ENCODE measurements around the gene ZNF710.

The ZNF710 gene

GRCh38 chr15:90013503-90013937, 12.4 kb downstream of the ZNF710 start:
- DNase-seq (ENCODE audit: insufficient read length, low spot score) (no peak), FAIRE-seq (peak; percentile 23)
- no peak for TF ChIP-seq TAF1 (IDR thresholded peaks at IDR 0.05; ENCODE audit: low read depth, low read length)
- TF ChIP-seq POLR2A (IDR thresholded peaks at IDR 0.05; ENCODE audit: low read depth, low read length) = no peak
- TF ChIP-seq SPI1 (IDR thresholded peaks at IDR 0.05; ENCODE audit: low read depth, low read length) = peak; percentile 28; the same call in 1 of the 2 replicates

GRCh38 chr15:90015294-90015693, 14.2 kb downstream of the ZNF710 start:
- no peak for FAIRE-seq
- no peak for TF ChIP-seq POLR2A (IDR thresholded peaks at IDR 0.05; ENCODE audit: low read depth, low read length)
- no peak for TF ChIP-seq PAX5 (IDR thresholded peaks at IDR 0.05; ENCODE audit: insufficient read depth, low read length, severe bottlenecking)
- no peak for DNase-seq (ENCODE audit: insufficient read length, low spot score)

DNA sequence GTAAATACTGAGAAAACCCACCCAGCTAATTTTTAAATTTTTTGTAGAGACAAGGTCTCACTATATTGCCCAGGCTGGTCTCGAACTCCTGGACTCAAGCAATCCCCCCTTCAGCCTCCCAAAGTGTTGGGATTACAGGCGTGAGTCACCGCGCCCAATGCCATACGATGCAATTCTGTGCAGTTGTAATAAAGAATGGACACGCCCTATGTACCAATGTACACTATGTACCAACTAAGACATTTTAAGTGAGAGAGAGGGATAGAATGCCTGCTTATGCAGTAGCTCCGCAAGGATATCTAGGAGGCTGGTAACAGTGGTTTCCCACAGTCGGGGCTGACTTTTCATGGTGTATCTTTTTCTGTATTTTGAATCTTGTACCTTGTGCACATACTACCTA, 14.6 kb downstream of the ZNF710 start:
- DNase-seq (ENCODE audit: insufficient read length, low spot score) (no peak), FAIRE-seq (no peak)
- TF ChIP-seq TAF1 (IDR thresholded peaks at IDR 0.05; ENCODE audit: low read depth, low read length) (no peak), POU2F2 (IDR thresholded peaks at IDR 0.05; ENCODE audit: low read depth, low read length) (no peak), SPI1 (IDR thresholded peaks at IDR 0.05; ENCODE audit: low read depth, low read length) (no peak), POLR2AphosphoS5 (IDR thresholded peaks at IDR 0.05; ENCODE audit: low read depth, low read length) (no peak)

DNA sequence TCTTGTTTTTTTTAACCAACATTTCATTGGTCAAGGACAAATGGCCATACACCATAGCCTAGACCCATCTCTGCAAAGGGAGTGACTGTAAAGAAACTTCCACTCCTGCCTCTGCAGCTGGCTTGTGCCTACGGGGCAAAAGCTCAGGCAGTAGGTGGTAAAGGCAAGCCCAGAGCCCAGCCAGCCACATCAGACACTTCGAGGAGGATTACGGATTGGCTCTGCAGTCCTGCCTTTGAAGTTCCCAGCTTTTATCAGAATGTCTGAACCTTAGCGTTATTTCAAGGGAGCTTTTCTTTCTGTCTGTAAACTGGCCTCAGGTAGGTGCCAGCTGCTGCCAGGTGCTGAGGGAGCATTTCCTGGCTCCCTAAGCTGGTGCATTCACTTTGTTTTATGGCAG, 15.6 kb downstream of the ZNF710 start:
- no peak for TF ChIP-seq SPI1 (IDR thresholded peaks at IDR 0.05; ENCODE audit: low read depth, low read length)
- no peak for TF ChIP-seq POLR2AphosphoS5 (IDR thresholded peaks at IDR 0.05; ENCODE audit: low read depth, low read length)
- TF ChIP-seq POU2F2 (IDR thresholded peaks at IDR 0.05; ENCODE audit: low read depth, low read length) = no peak
- DNase-seq (ENCODE audit: insufficient read length, low spot score) (no peak), FAIRE-seq (no peak)

DNA sequence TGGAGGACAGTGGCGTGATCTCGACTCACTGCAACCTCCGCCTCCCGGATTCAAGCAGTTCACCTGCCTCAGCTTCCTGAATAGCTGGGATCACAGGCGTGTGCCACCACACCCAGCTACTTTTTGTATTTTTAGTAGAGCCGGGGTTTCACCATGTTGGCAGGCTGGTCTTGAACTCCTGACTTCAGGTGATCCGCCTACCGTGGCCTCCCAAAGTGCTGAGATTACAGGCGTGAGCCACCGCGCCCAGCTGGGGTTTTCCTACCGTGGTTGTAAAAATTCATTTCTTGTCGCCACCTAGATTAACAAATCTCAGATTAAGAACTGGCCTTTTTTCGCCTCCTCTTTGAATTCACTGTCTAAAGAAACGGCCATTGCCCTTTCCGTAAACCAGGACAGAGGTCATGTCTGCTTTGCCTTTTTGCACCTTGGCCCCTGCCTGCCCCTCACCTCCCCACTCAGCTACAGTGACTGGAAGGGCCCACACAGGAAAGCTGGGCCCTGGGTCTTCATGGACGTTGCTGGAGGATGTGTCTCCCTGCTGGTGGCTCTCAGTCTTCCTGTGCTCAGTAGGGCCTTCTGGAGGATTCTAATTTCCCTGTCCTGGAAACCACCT, 17.2 kb downstream of the ZNF710 start:
- TF ChIP-seq TAF1 (IDR thresholded peaks at IDR 0.05; ENCODE audit: low read depth, low read length) = no peak
- TF ChIP-seq POU2F2 (IDR thresholded peaks at IDR 0.05; ENCODE audit: low read depth, low read length) = no peak
- TF ChIP-seq PAX5 (IDR thresholded peaks at IDR 0.05; ENCODE audit: insufficient read depth, low read length, severe bottlenecking) = no peak
- TF ChIP-seq POLR2A (IDR thresholded peaks at IDR 0.05; ENCODE audit: low read depth, low read length) = no peak
- no peak for TF ChIP-seq POLR2AphosphoS5 (IDR thresholded peaks at IDR 0.05; ENCODE audit: low read depth, low read length)
- TF ChIP-seq SPI1 (IDR thresholded peaks at IDR 0.05; ENCODE audit: low read depth, low read length) = no peak
- DNase-seq (ENCODE audit: insufficient read length, low spot score) (no peak), FAIRE-seq (no peak)

GRCh38 chr15:90019611-90020010, 18.5 kb downstream of the ZNF710 start:
- DNase-seq (ENCODE audit: insufficient read length, low spot score) (no peak), FAIRE-seq (no peak)
- no peak for TF ChIP-seq POLR2A (IDR thresholded peaks at IDR 0.05; ENCODE audit: low read depth, low read length)
- TF ChIP-seq POU2F2 (IDR thresholded peaks at IDR 0.05; ENCODE audit: low read depth, low read length) = no peak
- no peak for TF ChIP-seq PAX5 (IDR thresholded peaks at IDR 0.05; ENCODE audit: insufficient read depth, low read length, severe bottlenecking)
- TF ChIP-seq POLR2AphosphoS5 (IDR thresholded peaks at IDR 0.05; ENCODE audit: low read depth, low read length) = no peak
- TF ChIP-seq SPI1 (IDR thresholded peaks at IDR 0.05; ENCODE audit: low read depth, low read length) = no peak
- TF ChIP-seq TAF1 (IDR thresholded peaks at IDR 0.05; ENCODE audit: low read depth, low read length) = no peak

- DNase-seq (ENCODE audit: insufficient read length, low spot score) = no peak
- FAIRE-seq = peak; percentile 61
- TF ChIP-seq PAX5 (IDR thresholded peaks at IDR 0.05; ENCODE audit: insufficient read depth, low read length, severe bottlenecking) = no peak
- TF ChIP-seq TAF1 (IDR thresholded peaks at IDR 0.05; ENCODE audit: low read depth, low read length) = no peak
- no peak for TF ChIP-seq POLR2AphosphoS5 (IDR thresholded peaks at IDR 0.05; ENCODE audit: low read depth, low read length)
- no peak for TF ChIP-seq POLR2A (IDR thresholded peaks at IDR 0.05; ENCODE audit: low read depth, low read length)
- no peak for TF ChIP-seq POU2F2 (IDR thresholded peaks at IDR 0.05; ENCODE audit: low read depth, low read length)
- TF ChIP-seq SPI1 (IDR thresholded peaks at IDR 0.05; ENCODE audit: low read depth, low read length) = no peak
These were observed 19.1 kb downstream of the ZNF710 start for GRCh38 chr15:90020021-90020735.

- peak; percentile 78 for FAIRE-seq
- TF ChIP-seq PAX5 (IDR thresholded peaks at IDR 0.05; ENCODE audit: insufficient read depth, low read length, severe bottlenecking) (no peak), POLR2A (IDR thresholded peaks at IDR 0.05; ENCODE audit: low read depth, low read length) (no peak), SPI1 (IDR thresholded peaks at IDR 0.05; ENCODE audit: low read depth, low read length) (no peak), POU2F2 (IDR thresholded peaks at IDR 0.05; ENCODE audit: low read depth, low read length) (no peak), POLR2AphosphoS5 (IDR thresholded peaks at IDR 0.05; ENCODE audit: low read depth, low read length) (no peak), TAF1 (IDR thresholded peaks at IDR 0.05; ENCODE audit: low read depth, low read length) (no peak)
These were observed 19.9 kb downstream of the ZNF710 start for GRCh38 chr15:90020936-90021507.

GRCh38 chr15:90022345-90022744, 21.2 kb downstream of the ZNF710 start:
- DNase-seq (ENCODE audit: insufficient read length, low spot score) (no peak), FAIRE-seq (no peak)
- no peak for TF ChIP-seq TAF1 (IDR thresholded peaks at IDR 0.05; ENCODE audit: low read depth, low read length)
- no peak for TF ChIP-seq POU2F2 (IDR thresholded peaks at IDR 0.05; ENCODE audit: low read depth, low read length)
- TF ChIP-seq SPI1 (IDR thresholded peaks at IDR 0.05; ENCODE audit: low read depth, low read length) = no peak
- no peak for TF ChIP-seq POLR2AphosphoS5 (IDR thresholded peaks at IDR 0.05; ENCODE audit: low read depth, low read length)
- no peak for TF ChIP-seq POLR2A (IDR thresholded peaks at IDR 0.05; ENCODE audit: low read depth, low read length)
- TF ChIP-seq PAX5 (IDR thresholded peaks at IDR 0.05; ENCODE audit: insufficient read depth, low read length, severe bottlenecking) = no peak

More at GRCh38 chr15:90020936-90021507, 19.9 kb downstream of the ZNF710 start:
- no peak for DNase-seq (ENCODE audit: insufficient read length, low spot score)
